GM23248 (cell line): ENCODE results near the gene FCER1G.

Experiments
- EZH2 ChIP-seq: fragments of 200-600 bp; sonication (generic); IDR thresholded peaks from 2 replicates; pipeline ENCODE4 v1.6.1; 2018; ENCODE audit warnings: antibody characterized with exemption, mild to moderate bottlenecking; ENCODE audit not compliant: insufficient read depth, poor library complexity, severe bottlenecking
- EZH2phosphoT487 ChIP-seq: fragments of 200-600 bp; sonication (generic); IDR thresholded peaks from 2 replicates; pipeline ENCODE4 v1.6.1; 2018; ENCODE audit warnings: antibody characterized with exemption, moderate library complexity, mild to moderate bottlenecking, low read depth; ENCODE audit not compliant: insufficient read depth

GRCh38 chr1:161223805-161224694 lies 9.0 kb downstream of the FCER1G start:
- TF ChIP-seq EZH2 (no peak), EZH2phosphoT487 (no peak)
